Vagina (tissue), 2 donors: ENCODE measurements around the gene LRGUK. TPM values are rescaled to one million over a fixed set of nuclear protein-coding genes. Genes with fewer than 3 reads are reported as not detected.

Source experiments
- DNase-seq, 2 donors: peaks; one replicate each; pipeline ENCODE4 v3.0.0-alpha.2; 2017; ENCODE audit errors: extremely low spot score in 2 of 2
- H3K27ac ChIP-seq: fragments of 200-600 bp; sonication (generic); one replicate; pipeline ENCODE4 v1.5.1; 2019
- H3K27me3 ChIP-seq: fragments of 200-600 bp; sonication (generic); one replicate; pipeline ENCODE4 v1.5.1; 2019
- H3K36me3 ChIP-seq, 2 donors: fragments of 200-600 bp; sonication (generic); one replicate each; pipeline ENCODE4 v1.5.1; 2017 to 2019
- H3K4me1 ChIP-seq: fragments of 200-600 bp; sonication (generic); one replicate; pipeline ENCODE4 v1.5.1; 2019
- H3K4me3 ChIP-seq, 2 donors: fragments of 200-600 bp; sonication (generic); 1 replicate in 1 of 2; 2 replicates in 1 of 2; pipeline ENCODE4 v1.5.1; 2016 to 2019
- H3K9me3 ChIP-seq: fragments of 200-600 bp; sonication (generic); one replicate; pipeline ENCODE4 v1.5.1; 2019
- CTCF ChIP-seq, 3 experiments: fragments of 450-650 bp in 2 of 3; fragments of 200-600 bp in 1 of 3; sonication (generic) in 1 of 3; IDR thresholded peaks; one replicate each; pipeline ENCODE4 v1.5.1; 2017 to 2019; ENCODE audit warnings: antibody characterized with exemption in 3 of 3, mild to moderate bottlenecking in 2 of 3, moderate library complexity in 2 of 3
- POLR2A ChIP-seq, 2 donors: fragments of 450-650 bp; IDR thresholded peaks; one replicate each; pipeline ENCODE4 v1.6.1; 2017; ENCODE audit warnings: antibody characterized with exemption in 2 of 2, mild to moderate bottlenecking in 2 of 2, moderate library complexity in 2 of 2
- POLR2AphosphoS5 ChIP-seq, 2 donors: sonication (generic); formaldehyde crosslinking; IDR thresholded peaks; one replicate each; pipeline ENCODE4 v1.9.0; 2017; ENCODE audit warnings: antibody characterized with exemption in 2 of 2, mild to moderate bottlenecking in 2 of 2, low read depth in 1 of 2; ENCODE audit not compliant: insufficient read depth in 1 of 2
- intact Hi-C: fragments of 100-400 bp; cut with DNase I; formaldehyde crosslinking; loops from one replicate; pipeline ENCODE4 v1.15.1; 2023
- total RNA-seq: library from RNA; depleted of rRNA; stranded (reverse); fragments of >200 nt; gene quantifications from one replicate; pipeline ENCODE4 v1.2.3, GENCODE V29; 2016

LRGUK gene
- total RNA-seq, 1 donor from 2014 or later, result 2.9 TPM

- no peaks in the 10 kb centered on the region for H3K4me1 ChIP-seq
- intact Hi-C loops, result loop anchor here (2.0 kb wide), 1 partner anchor 17 kb away; no protein-coding TSS in a partner anchor
- no peaks in the 10 kb centered on the region for H3K36me3 ChIP-seq
- H3K9me3 ChIP-seq, result no peaks in the 10 kb centered on the region
- no peaks in the 10 kb centered on the region for H3K27me3 ChIP-seq
- TF ChIP-seq CTCF (IDR thresholded peaks at IDR 0.05) (no peak), POLR2A (IDR thresholded peaks at IDR 0.05) (no peak), POLR2AphosphoS5 (IDR thresholded peaks at IDR 0.05; ENCODE audit: insufficient read depth in 1 of 2, low read depth in 1 of 2) (no peak)
- no peak overlapping the region for H3K27ac ChIP-seq
- no peak overlapping the region for H3K4me3 ChIP-seq
- no peak for DNase-seq
These were observed 29.1 kb upstream of the LRGUK start for GRCh38 chr7:134098072-134098471.

GRCh38 chr7:134101716-134102115 lies 25.4 kb upstream of the LRGUK start:
- TF ChIP-seq POLR2AphosphoS5 (IDR thresholded peaks at IDR 0.05; ENCODE audit: insufficient read depth in 1 of 2, low read depth in 1 of 2), result no peak
- no peak for TF ChIP-seq POLR2A (IDR thresholded peaks at IDR 0.05)
- no peak for TF ChIP-seq CTCF (IDR thresholded peaks at IDR 0.05)
- no peak overlapping the region for H3K4me3 ChIP-seq
- no peaks in the 10 kb centered on the region for H3K4me1 ChIP-seq
- intact Hi-C loops, result no loop called here
- H3K9me3 ChIP-seq, result no peaks in the 10 kb centered on the region
- H3K27me3 ChIP-seq, result no peaks in the 10 kb centered on the region
- DNase-seq, result no peak
- no peak overlapping the region for H3K27ac ChIP-seq
- no peaks in the 10 kb centered on the region for H3K36me3 ChIP-seq

GRCh38 chr7:134104166-134104565 lies 23.0 kb upstream of the LRGUK start:
- TF ChIP-seq CTCF (IDR thresholded peaks at IDR 0.05), result no peak
- no peak for TF ChIP-seq POLR2A (IDR thresholded peaks at IDR 0.05)
- TF ChIP-seq POLR2AphosphoS5 (IDR thresholded peaks at IDR 0.05; ENCODE audit: insufficient read depth in 1 of 2, low read depth in 1 of 2), result no peak
- intact Hi-C loops, result no loop called here
- Histone ChIP-seq H3K27me3 (no peaks in the 10 kb centered on the region), H3K4me1 (no peaks in the 10 kb centered on the region), H3K9me3 (no peaks in the 10 kb centered on the region), H3K36me3 (no peaks in the 10 kb centered on the region), H3K27ac (no peak overlapping the region), H3K4me3 (no peak overlapping the region)
- DNase-seq, result no peak

GRCh38 chr7:134105841-134106240 lies 21.3 kb upstream of the LRGUK start:
- no peak for TF ChIP-seq POLR2A (IDR thresholded peaks at IDR 0.05)
- no peak for TF ChIP-seq POLR2AphosphoS5 (IDR thresholded peaks at IDR 0.05; ENCODE audit: insufficient read depth in 1 of 2, low read depth in 1 of 2)
- no peak for TF ChIP-seq CTCF (IDR thresholded peaks at IDR 0.05)
- Histone ChIP-seq H3K36me3 (no peaks in the 10 kb centered on the region), H3K9me3 (no peaks in the 10 kb centered on the region), H3K4me1 (no peaks in the 10 kb centered on the region), H3K4me3 (no peak overlapping the region), H3K27me3 (no peaks in the 10 kb centered on the region), H3K27ac (no peak overlapping the region)
- no peak for DNase-seq
- intact Hi-C loops, result no loop called here

GRCh38 chr7:134108802-134109201 lies 18.3 kb upstream of the LRGUK start:
- H3K27me3 ChIP-seq, result no peaks in the 10 kb centered on the region
- TF ChIP-seq POLR2A (IDR thresholded peaks at IDR 0.05) (no peak), CTCF (IDR thresholded peaks at IDR 0.05) (no peak), POLR2AphosphoS5 (IDR thresholded peaks at IDR 0.05; ENCODE audit: insufficient read depth in 1 of 2, low read depth in 1 of 2) (no peak)
- no peak overlapping the region for H3K4me3 ChIP-seq
- intact Hi-C loops, result no loop called here
- H3K4me1 ChIP-seq, result no peaks in the 10 kb centered on the region
- no peak for DNase-seq
- H3K27ac ChIP-seq, result no peak overlapping the region
- H3K36me3 ChIP-seq, result no peaks in the 10 kb centered on the region
- no peaks in the 10 kb centered on the region for H3K9me3 ChIP-seq
